Measurements from ENCODE around the gene SPATA6.
"Not testable (repeated sequence)": the region's sequence is repeated elsewhere in the genome, so short reads cannot be mapped to it uniquely, and the experiment has no call there.

Gene SPATA6

GRCh38 chr1:48450505-48450904, 21.5 kb downstream of the SPATA6 start:
- DNase-seq: no peak

- no peak for DNase-seq
Observed at GRCh38 chr1:48448932-48449331, 23.1 kb downstream of the SPATA6 start.

GRCh38 chr1:48444186-48444585, 27.8 kb downstream of the SPATA6 start:
- DNase-seq: not testable (repeated sequence)

GRCh38 chr1:48442864-48443619, 29.0 kb downstream of the SPATA6 start:
- no peak for DNase-seq

GRCh38 chr1:48440786-48441185, 31.2 kb downstream of the SPATA6 start:
- DNase-seq: not testable (repeated sequence)

GRCh38 chr1:48439380-48439779, 32.6 kb downstream of the SPATA6 start:
- DNase-seq: no peak

GRCh38 chr1:48437379-48437778, 34.6 kb downstream of the SPATA6 start:
- DNase-seq: not testable (repeated sequence)

GRCh38 chr1:48435312-48436002, 36.5 kb downstream of the SPATA6 start:
- DNase-seq: not testable (repeated sequence)

- DNase-seq: no peak
Observed at GRCh38 chr1:48430832-48431231, 41.2 kb downstream of the SPATA6 start.

- no peak for DNase-seq
Observed at GRCh38 chr1:48422009-48422408, 50.0 kb downstream of the SPATA6 start.

GRCh38 chr1:48418742-48419141, 53.3 kb downstream of the SPATA6 start:
- DNase-seq: no peak

- DNase-seq: no peak
Observed at GRCh38 chr1:48415050-48415449, 57.0 kb downstream of the SPATA6 start.

GRCh38 chr1:48414264-48414663, 57.7 kb downstream of the SPATA6 start:
- no peak for DNase-seq

- DNase-seq: no peak
Observed at GRCh38 chr1:48405940-48406339, 66.1 kb downstream of the SPATA6 start.

GRCh38 chr1:48405400-48405799, 66.6 kb downstream of the SPATA6 start:
- DNase-seq: no peak

GRCh38 chr1:48402599-48402998, 69.4 kb downstream of the SPATA6 start:
- DNase-seq: no peak

- no peak for DNase-seq
Observed at GRCh38 chr1:48396208-48396607, 75.8 kb downstream of the SPATA6 start.

GRCh38 chr1:48391926-48392325, 80.1 kb downstream of the SPATA6 start:
- no peak for DNase-seq

GRCh38 chr1:48387409-48387808, 84.6 kb downstream of the SPATA6 start:
- no peak for DNase-seq

- no peak for DNase-seq
Observed at GRCh38 chr1:48374785-48375184, 97.2 kb downstream of the SPATA6 start.

GRCh38 chr1:48371598-48371997, 100.4 kb downstream of the SPATA6 start:
- DNase-seq: no peak

- no peak for DNase-seq
Observed at GRCh38 chr1:48362901-48363300, 109.1 kb downstream of the SPATA6 start.

GRCh38 chr1:48356901-48357300, 115.1 kb downstream of the SPATA6 start:
- DNase-seq: no peak

GRCh38 chr1:48344373-48344772, 127.6 kb downstream of the SPATA6 start:
- no peak for DNase-seq

GRCh38 chr1:48341221-48341620, 130.8 kb downstream of the SPATA6 start:
- no peak for DNase-seq

Measured in NCI-H1105 (cell line).